AML-193 (cell line): Measurements from ENCODE around the gene HIKESHI.
"Not testable (repeated sequence)": the region's sequence is repeated elsewhere in the genome, so short reads cannot be mapped to it uniquely, and the experiment has no call there.

ENCODE experiments used
- DNase-seq, 2 experiments: peaks; one replicate each; lab custom pipeline; 2025; lab: John Stamatoyannopoulos, UW

HIKESHI gene

DNA sequence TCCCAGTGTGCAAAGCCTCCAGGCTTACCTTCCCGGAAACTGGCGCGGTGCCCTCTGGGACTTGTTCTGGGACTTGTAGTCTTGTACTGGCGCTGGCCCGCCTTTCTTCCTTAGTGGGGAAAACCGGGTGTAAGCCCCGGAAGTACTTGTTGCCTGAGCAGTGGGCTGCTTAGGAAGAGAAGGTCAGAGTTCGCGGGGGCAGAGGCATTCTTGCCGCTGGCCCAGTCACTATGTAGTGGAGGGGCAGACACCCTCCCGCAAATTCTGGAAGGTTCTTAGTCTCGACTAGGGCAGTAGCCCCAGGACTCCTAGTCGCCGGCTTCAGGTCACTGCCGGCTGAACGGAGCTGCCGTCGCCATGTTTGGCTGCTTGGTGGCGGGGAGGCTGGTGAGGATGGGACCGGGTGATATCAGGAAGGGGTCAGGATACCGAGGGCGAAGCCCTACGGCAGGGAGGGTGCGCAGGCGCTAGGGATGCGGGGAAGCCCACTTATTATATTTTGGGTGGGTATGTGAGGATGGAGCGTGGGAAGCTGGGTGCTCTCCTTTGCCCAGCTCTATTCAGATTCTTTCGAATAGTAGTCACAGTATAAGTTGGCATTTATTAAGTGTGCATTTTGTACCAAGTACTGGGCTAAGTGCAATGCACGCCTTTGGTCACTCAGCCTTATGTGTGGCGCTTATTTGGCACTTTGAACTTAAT is at the start of gene HIKESHI:
Gene HIKESHI, plus strand, starts transcription at position 149 of the 702 bp plus-strand sequence. Its CDS starts 209 bp downstream, at position 358.
- DNase-seq: peak; percentile 91 to 97

- no peak for DNase-seq
Observed at GRCh38 chr11:86255896-86256295, 46.1 kb upstream of the HIKESHI start.

DNA sequence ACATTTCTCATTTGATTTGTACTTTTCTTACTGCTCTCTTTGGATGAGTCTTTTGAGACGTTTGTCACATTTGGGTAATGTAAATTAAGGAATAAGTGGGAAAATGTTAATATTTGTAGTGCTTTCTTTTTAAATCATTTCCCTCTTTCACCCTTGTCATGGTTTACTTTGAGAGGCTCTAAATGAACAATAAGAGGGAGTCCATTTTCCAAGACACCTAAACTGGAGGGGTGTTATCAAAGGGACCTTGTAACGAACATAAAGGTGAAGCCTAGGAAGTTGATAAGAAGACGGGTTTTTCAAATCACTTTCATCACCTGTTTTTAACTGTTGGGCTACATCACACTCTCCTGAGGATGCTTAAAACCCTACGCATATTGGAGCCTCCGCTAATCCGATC is 45.4 kb upstream of the HIKESHI start:
- DNase-seq: no peak

DNA sequence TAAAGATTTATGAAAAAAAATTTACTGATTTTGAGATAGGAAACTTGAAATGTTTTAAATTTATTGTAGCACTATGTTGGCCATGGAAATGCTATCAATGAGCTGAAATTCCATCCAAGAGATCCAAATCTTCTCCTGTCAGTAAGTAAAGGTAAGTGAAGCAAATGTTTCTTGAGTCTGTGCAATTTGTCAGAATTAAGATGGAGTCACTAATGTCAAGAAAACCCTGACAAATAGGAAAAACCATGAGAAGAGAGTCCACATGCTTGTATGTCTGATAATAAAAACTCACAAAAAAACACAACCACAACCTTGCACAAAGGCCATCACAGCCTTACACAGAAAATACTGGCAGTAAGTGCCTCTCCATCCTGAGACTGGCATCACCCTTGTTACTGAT is 44.6 kb upstream of the HIKESHI start:
- DNase-seq: no peak

GRCh38 chr11:86259730-86260129 is 42.3 kb upstream of the HIKESHI start:
- DNase-seq: no peak

- DNase-seq: no peak
Observed at GRCh38 chr11:86261328-86261727, 40.7 kb upstream of the HIKESHI start.

- DNase-seq: no peak
Observed at GRCh38 chr11:86262387-86262786, 39.7 kb upstream of the HIKESHI start.

GRCh38 chr11:86264649-86265048 is 37.4 kb upstream of the HIKESHI start:
- no peak for DNase-seq

DNA sequence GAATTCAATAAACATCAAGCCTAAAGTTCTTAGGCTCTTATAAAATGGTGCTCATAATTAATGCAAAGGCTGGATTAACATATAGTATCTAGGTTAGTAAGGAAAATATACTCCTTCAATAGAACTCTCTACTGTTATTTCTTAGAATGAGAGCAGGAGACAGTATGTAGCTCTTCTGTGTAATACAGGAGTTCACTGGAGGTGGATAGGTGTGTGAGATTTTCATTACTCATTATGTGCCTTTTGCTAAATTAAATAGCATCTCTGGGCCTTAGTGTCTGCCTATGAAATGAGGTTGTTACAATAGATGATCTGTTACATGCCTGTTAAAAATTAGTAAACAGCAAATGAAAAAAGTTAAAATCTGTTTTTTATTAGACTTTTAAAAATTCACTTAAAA is 36.8 kb upstream of the HIKESHI start:
- DNase-seq: no peak

GRCh38 chr11:86269645-86270044 is 32.4 kb upstream of the HIKESHI start:
- DNase-seq: no peak

GRCh38 chr11:86274503-86274902 is 27.5 kb upstream of the HIKESHI start:
- no peak for DNase-seq

GRCh38 chr11:86274999-86275398 is 27.0 kb upstream of the HIKESHI start:
- no peak for DNase-seq

DNA sequence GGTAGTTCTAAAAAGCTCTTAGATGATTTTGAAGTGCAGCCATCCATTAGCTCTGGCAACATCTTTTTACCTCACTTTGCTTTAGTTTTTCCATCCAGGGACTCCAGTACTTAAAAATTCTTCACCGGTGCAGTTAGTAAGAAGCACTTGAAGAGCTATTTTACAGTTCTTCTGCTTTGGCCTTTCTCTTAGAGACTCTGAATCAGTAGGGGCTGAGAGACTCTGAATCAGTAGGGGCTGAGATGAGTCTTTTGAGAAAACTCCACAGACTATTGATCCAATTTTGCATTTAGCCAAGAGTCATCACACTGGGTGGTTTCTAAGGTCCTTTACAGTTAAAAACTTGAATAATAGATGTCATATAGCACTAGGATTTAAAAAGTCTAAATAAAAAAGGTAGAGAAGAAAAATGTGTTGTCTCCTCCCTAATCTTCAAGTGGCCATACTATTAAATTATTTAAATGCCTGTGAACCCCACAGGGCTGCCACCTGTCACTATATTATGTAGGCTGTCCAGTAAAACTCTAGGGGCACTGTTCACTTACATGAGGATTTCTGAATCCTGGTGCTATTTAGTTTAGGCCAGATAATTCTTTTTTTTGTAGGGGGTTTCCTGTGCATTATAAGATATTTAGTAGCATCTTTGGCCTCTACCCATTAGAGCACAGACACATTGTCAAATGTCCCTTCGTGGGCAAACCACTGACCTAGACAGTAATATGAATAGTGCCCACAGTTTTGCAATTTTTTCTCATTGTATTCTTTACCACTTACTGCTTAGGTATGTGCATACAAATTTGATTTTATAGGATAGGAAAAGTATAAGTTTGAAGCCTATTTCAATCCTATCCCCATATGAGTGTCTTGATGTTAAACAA is 26.3 kb upstream of the HIKESHI start:
- no peak for DNase-seq

- no peak for DNase-seq
Observed at GRCh38 chr11:86277741-86278140, 24.3 kb upstream of the HIKESHI start.

- no peak for DNase-seq
Observed at GRCh38 chr11:86278226-86278625, 23.8 kb upstream of the HIKESHI start.

- peak in 1 of 2 experiments; percentile 2 for DNase-seq
Observed at GRCh38 chr11:86279747-86280146, 22.3 kb upstream of the HIKESHI start.

GRCh38 chr11:86287468-86287796 is 14.6 kb upstream of the HIKESHI start:
- no peak for DNase-seq

DNA sequence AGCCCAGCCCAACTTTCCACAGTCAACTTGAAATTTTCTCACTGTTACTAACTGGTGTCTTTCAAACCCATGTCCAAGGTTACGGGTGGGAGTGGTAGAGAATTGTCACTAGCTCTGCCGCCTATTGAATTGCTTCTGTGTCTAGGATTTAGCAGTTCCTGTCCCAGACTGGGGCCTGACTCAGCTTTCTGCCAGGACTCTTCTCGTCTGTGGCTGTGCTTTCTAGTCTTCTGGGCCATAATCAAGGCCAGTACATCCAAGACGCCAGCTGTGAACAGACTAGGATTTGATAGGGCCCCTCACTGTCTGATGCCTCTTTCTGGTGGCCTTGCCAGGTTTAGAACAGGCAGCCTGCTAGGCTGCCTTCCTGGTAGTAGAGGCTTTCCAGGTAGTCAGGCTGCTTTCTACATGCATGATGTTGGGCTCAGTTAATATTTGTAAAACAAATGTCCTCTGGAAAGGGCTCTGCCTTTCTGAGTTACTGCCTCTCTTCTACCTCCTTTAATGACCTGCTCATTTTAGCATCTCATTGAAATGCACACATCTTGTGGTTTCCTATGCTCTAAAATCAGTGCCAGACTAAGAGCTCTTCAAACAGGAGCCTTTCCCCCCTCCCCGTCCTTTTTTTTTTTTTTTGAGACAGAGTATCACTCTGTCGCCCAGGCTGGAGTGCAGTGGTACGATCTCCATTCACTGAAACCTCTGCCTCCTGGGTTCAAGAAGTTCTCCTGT is 13.1 kb upstream of the HIKESHI start:
- no peak for DNase-seq

- DNase-seq: not testable (repeated sequence)
Observed at GRCh38 chr11:86289508-86290280, 12.3 kb upstream of the HIKESHI start.

GRCh38 chr11:86291466-86292262 is 10.4 kb upstream of the HIKESHI start:
- peak; percentile 35 to 64 for DNase-seq
